Measurements from ENCODE around the gene SCARB1.

The SCARB1 gene

DNA sequence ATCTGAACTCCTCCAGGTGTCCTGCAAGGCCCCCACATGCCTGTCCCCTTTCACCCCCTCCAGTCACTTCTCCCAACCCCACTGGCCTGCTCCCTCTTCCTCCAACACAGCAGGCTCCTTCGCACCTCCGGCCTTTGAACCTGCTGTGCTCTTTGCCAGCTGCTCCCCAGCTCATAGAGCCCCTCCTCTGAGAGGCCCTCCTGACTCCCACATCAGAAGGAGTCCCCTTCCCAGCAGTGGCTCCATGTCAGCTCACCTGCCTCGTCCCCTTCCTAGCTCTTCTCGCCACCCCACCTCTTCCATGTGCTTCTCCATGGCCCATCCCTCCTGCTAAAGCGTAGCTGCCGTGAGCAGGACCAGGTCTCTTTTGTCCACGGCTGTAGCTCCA lies 22.1 kb downstream of the SCARB1 start:
- DNase-seq, result no peak

DNA sequence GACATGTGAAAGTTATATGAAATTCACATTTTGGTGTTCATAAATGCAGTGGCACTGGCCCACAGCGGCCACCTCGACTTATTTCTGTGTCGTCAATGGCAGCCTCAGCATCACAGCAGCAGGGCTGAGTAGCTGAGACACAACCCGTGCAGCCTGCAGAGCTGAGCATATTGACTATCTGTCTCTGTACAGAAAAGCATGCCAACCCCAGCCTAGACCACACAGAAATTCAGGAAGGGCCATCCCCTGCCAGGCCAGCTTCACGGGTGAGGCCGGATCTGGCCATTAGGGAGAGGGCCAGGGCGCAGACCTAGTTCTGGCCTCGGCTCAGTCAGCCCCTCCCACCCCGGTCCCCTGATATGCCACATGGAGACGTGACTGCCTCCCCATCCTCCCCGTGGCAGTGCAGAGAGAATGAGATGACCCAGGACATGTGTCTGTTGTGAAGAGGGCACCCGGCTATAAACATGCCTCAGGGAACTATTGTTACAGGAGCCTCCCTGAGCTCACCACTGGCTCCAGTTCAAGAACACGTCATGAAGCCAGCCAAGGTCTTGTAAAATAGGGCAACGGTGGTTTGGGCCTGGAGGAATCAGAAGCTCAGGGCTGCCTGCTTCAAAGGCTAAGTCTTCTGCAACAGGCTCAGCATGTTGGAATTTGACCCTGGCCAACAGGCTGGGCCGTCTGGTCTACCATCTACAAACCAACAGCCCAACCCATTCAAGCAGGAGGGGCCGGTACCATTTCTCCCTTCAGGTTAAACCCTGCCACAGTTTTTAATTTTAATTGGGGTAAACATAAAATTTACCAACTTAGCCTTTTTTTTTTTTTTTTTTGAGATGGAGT lies 25.5 kb downstream of the SCARB1 start:
- DNase-seq, result peak; percentile 72

DNA sequence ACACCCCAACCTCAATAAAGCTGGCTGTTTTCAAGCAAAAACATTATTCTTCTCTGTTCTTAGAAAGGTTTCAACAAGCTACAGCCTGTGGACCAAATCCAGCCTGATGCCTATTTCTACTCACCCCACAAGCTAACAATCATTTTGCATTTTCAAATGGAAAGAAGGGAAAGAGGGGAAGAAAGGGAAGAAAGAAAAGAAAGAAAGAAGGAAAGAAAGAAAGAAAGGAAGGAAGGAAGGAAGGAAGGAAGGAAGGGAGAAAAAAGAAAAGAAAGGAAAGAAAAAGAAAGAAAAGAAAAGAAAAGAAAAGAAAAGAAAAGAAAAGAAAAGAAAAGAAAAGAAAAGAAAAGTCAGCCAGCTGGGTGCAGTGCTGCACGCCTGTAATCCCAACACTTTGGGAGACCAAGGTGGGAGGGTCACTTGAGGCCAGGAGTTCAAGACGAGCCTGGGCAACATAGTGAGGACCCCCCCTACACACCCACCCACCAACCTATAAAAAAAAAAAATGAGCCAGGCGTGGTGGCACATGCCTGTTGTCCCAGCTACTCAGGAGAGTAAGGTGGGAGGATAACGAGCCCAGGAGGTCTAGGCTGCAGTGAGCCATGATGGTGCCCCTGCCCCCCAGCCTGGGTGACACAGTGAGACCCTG lies 26.3 kb downstream of the SCARB1 start:
- DNase-seq, result no peak

DNA sequence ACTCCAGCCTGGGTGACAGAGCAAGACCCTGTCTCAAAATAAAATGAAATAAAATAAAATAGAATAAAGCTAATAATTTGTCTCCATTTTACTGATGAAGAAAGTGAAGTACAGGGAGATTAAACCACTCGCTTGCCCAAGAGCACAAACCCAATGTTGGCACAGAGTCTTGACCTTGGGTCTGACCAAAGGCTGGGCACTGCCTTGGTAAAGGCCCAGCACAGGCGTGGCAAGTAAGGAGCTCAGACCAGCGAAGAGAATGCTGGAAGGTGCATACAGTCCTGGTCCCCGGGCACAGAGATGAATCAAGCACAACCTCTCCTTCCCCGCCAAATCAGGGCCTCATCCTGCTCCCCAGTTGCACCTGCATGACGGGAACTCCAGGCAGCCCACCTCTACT lies 26.9 kb downstream of the SCARB1 start:
- no peak for DNase-seq

DNA sequence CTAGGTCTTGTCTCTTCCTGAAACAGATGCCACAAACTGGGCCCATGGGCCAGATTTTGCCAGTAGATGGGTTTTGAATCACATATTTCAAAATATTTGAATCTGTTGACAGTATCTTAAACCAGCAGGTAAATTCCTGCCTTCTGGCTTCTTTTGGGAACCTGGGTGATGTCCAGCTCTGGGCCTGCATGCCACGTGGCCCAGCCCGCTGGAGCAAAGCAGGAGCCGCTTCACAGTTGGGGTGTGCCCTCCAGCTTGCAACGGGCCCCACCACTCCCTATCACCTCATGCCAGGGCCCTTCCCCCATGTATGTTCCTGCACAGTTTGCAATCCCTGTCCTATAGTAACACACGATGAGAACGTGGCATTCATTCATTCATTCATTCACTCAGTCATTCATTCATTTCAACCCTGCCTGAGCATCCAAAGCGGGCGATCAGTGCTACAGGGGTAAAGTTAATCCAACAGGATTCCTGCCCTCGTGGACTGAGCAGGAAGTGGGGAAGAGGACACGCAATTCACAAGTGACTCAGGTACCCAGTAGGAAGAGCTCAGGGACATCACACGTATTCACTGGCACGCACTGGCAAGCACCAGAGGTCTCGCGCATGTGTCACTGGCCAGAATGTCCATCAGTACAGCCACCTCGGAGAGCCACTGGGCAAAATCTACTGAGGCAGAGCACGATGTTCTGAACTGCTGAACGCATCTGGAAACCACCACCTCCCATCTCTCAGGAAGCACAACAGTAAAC lies 27.8 kb downstream of the SCARB1 start:
- no peak for DNase-seq

DNA sequence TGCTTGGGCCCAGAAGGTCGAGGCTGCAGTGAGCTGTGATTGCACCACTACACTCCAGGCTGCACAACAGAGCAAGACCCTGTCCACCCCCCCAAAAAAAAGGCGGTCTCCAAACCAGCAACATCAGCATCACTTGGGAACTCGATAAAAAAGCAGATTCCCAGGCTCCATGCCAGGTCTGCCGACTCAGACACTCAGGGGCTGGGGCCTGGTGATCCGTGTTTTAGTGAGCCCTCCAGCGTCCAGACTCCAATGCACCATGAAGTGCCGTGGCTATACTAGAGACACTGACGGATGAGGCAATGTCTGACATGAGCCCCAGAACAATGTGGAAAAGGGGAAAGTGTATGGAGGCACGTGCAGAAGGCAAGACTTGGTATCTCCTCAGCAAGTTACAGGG lies 28.8 kb downstream of the SCARB1 start:
- no peak for DNase-seq

DNA sequence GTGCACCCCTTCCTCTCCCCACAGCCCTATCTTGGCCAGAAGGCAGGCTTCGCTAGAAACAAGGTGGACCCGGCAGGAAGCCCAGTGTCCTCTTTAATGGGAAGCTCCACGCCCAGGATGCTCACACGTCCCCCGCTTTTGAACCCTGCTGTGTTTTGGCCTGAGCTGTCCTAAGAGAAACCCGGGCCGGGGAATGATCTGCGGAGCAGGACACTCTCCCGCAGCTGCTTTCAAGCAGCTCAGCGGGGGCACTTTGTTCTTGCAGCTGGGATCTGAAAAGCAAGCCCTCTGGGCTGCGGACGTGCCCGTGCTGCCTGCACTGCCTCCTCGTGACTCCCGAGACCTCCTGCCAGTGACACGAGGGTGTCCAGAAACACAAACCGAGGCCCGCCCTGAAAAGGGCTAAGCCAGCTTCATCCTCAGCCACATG lies 30.0 kb downstream of the SCARB1 start:
- DNase-seq, result no peak

DNA sequence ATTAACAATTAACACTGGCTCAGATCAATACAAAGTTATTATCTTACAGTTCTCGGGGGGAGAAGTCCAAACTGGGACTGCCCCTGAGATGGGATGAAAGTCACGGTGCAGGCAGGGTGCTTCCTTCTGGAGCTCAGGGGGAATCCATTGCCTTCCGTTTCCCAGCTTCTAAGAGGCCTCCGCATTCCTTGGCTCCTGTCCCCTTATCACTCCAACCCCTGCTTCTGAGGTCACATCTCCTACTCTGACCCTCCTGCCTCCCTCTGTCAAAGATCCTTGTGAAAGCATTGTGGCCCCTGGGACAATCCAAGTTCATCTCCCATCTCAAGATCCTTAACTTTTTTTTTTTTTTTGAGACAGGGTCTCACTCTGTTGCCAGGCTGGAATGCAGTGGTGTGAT lies 30.8 kb downstream of the SCARB1 start:
- DNase-seq, result no peak

DNA sequence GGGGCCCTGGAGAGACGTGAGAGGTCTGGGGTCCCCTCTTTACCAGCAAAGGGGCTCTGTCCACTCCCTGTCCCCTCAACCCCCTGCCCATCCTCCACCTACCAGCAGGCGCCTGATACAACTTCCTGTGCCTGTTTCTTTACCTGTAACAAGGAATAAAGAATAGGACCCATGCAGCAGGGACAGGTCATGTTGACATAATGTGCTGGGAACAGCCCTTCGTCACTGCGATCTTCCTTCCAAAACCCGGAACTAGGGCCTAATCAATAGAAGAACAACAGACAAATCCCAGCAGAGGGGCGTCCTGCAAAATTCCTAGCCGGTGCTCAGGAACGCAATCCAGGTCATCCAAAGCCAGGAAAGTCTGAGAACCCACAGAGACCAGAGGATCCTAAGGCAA lies 32.1 kb downstream of the SCARB1 start:
- no peak for DNase-seq

DNA sequence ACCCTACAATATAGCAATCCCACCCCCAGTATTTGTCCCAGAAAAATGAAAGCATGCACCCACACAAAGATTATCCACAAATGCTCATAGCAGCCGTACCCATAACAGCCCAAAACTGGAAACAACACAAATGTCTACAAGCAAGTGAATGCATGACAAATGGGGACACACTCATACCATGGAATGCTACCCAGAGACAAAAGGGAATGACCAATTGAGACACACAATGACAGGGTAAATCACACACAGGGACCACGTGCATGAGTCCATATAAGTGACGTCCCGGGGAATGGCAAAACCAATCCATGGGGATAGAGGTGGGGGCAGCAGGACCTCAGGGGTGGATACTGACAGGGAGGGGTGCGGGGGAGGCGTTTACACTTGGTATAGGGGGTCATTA lies 33.4 kb downstream of the SCARB1 start:
- no peak for DNase-seq

DNA sequence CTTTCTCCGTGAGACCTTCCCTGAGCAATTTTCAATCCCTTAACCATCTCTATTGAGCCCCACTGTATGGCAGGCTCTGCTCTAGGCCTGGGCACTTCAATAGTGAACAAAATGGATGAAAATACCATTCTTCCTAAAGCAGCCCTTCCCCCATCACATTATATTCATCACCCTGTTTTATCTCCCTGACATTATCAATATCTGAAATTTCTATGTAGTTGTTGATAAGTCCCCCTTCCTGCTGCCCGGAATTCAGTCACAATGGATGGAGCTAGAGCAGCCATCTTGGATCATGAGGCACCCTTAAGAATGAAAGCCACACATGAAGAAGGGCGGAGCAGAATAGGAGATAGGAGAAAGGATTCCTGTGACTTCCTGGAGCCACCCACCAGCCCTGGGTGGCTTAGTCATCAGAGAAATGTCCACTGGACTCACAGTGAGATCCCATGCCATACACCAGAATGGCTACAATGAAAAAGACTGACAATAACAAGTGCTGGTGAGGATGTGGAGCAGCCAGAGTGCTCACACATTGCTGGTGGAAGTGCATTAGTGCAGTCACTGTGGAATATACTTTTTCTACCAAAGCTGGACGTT lies 33.9 kb downstream of the SCARB1 start:
- no peak for DNase-seq

DNA sequence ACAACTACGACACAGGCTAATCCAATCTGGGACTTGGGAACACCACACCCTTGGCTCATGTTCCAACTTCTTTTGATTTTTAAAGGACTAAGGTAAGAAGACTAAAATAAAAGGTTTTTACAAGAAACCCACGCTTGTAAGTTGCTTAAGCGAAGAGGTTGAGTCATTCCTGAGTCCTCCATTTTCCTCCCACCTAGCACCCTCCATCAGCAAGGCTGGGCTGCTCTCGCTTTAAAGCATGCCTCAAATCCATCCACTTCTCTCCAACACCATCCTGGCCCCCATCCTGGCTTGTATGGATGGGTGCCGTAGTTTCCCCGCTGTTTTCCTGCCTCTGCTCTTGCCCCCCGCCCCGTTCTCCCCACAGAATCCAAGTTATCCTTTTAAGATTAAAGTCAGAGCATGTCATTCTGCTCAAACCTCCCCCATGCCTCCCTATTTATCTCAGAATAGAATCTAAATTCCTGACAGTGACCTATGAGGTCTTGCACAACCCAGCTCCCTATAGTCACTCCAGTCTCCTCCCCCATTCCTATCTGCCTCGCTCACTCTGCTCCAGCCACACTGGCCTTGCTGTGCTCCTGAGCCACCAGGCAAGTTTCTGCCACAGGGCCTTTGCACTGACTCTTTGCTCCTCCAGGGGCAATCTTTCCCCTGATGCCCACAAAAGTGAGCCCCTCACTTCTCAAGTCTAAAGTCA lies 34.5 kb downstream of the SCARB1 start:
- DNase-seq, result no peak

DNA sequence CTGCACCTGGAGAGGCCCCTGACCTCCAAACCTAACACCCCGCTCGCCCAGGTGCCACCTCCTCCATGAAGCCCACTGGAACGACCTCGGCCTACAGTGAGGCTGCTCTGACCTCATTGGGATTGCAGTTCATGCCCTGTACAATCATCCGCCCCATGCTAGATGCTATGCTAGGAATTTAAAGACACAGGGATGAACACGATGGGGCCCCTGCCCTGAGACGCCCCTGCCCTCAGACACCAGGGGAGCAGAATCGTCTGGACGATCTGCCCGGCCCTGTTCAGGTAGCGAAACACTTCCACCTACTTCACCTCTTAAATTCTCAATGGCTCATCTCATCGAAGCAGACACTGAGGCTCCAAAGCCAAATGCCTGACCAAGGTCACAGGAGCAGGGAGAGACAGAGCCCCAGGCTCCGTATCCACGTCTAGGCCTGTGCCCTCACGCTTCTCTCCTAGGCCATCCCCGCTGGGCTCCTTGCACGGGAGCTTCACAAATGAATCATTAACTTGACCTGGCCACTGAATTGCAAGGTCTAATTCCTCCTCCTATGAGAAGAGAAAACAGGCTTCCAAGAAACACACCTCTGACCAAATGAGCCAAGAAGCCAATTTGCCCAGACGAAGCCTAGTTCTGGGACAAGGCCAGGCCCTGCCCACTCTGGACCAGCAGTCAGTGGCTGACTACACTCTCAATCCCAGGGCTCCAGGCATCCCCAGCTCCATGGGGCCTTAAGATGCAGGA lies 35.2 kb downstream of the SCARB1 start:
- DNase-seq, result no peak

DNA sequence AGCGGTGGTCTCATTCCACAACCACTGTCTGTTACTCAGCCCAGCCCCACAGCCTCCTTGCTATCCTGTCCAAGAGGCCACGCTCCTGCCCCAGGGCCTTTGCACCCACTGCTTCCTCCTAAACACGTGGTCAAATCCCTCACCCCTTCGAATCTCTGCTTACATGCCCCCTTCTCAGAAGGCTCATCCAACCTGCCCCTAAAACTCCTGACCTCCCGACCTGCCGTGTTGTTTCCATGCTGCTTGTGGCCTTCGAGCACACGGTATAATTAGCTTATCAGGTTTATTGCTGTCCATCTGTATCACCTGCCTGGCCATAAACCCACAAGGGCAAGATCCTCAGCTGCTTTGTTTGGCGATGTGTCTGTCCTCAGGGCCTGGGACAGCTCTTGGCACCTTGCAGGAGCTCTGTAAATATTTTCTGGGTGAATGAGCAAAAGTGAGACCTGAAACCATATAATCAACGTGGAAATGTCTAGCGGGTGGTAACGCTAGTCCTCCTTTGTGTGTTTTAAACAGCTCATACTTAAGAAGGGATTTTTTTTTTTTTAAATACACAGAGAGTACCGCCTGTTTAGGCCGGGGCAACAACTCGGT lies 36.0 kb downstream of the SCARB1 start:
- no peak for DNase-seq

DNA sequence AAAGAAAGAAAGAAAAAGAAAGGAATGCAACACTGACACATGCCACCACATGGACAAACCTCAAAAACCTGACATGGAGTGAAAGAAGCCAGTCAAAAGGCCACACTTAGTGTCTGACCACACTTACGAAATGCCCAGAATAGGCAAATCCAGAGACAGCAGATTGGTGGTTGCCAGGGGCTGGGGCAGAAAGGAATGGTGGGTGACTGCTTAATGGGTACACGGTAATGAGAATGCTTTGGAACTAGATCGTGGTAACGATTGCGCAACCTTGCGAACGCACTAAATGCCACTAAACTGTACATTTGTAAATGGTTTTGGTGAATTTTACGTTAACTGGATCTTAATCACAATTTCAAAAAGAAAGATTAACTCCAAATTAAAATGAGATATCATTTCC lies 39.5 kb downstream of the SCARB1 start:
- no peak for DNase-seq

DNA sequence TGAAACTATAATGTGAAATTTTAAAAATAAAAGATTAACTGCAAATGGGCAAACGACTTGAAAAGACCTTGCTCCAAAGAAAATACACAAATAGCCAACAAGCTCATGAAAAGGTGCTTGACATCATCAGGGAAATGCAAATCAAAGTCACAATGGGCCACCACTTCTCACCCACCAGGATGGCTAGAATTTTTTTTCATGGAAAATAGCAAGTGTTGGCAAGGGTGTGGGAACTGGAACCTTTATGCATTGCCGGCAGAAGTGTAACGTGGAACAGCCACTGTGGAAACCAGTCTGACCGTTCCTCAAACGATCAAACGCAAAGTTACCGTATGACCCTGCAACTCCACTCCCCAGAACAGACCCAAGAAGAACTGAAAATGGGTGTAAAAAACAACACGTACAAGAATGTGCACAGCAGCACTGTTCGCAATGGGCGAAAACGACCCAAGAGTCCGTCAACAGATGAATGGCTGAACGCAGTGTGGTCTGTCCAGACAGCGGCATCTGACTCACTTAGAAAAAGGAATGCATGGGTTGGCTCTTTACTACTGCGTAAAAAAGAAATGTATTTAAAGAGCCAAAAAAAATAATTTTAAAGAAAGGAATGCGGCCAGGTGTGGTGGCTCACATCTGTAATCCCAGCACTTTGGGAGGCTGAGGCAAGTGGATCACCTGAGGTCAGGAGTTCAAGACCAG lies 40.2 kb downstream of the SCARB1 start:
- no peak for DNase-seq

DNA sequence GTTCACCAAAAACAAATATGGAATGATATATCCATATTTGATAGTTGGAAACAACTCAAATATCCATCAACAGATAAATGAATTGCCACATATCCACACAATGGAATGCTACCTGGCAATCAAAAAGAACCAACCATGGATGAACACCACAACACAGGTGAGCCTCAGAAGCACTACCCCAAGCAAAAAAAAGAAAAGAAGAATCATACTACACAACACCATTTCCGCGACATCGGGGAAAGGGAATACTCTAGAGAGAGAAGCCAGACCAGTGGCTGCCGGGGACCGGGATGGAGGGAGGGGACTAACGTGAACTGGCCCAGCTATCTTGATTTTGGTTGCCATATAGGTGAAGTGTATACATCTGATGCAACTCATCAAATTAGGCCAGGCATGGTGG lies 41.4 kb downstream of the SCARB1 start:
- DNase-seq, result no peak

DNA sequence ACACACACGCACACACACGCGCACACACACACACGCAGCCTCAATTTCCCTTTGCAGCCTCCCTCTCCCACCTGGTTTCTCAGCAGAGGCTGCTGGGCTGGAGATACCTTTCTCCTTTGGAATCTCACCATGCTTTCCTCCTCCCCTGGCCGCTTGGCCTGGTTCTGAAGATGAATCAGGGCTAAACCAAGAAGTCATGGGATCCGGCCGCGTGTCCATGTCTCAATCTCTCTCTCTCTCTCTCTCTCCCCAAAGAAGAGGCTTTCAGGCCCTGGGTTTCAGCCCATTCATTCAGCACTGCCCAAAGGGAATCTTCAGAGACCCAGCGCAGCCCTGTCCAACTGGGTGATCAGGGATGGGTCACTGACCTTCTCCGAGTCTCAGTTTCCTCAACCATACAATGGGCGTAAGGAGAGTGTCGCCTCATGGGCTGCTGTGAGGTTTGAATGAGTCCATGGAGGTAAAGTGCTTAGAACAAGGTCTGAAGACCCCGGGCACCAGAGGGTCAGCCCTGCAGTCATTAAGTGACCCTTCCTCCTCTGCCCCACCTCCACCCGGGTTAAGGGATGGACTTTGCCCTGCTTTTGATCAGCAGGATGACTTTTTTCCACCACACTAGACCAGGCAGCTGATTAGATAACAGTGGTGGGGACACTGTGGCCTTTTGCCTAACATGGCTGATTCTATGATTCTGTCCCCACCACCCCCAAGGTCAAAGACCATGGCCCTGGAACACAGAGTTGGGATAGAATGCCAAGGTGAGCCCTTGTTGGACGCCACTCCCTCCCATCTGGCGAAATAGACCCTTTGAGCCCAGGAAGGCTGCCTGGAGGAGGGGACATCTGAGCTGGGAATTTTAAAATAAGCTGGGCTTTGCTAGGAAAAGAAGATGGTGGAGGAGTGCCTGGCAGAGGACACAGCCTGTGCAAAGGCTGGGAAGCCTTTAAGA lies 42.1 kb downstream of the SCARB1 start:
- no peak for DNase-seq

DNA sequence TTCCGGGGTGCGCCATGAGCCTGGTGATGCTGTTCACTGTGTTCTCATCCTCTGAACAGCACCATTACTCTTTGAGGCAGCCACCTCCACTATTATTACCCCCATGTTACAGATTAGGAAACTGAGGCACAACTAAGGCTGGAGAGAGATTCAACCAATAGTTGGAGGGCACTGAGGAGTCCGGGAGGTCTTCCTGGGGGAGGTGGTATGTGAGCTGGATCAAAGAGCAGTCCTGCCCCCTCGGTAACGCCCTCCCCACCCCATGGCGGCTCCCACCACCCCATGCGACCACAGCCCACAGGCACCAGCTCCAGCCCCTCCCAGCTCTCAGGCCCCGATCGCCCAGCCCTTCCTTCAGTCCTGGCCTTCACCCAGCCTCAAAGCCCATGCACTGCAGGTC lies 43.5 kb downstream of the SCARB1 start:
- DNase-seq, result no peak

DNA sequence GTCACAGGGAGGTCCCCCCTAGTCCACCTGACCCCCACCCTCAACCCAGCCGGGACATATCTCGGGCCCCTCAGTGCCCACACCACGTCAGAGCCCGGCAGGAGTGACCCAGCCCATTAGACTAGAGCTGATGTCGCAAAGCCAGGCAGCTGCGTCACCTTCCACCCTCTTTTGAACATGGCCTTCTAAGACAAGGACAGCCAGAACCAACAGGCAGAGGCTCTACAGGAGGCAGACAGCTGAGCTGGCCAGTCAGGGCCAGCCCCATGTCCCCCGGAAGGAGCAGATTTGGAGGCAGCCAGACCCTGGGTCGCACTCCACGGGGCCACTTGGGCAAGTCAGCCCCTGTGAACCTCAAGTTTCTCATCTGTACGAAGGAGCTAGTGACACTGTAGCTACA lies 44.1 kb downstream of the SCARB1 start:
- no peak for DNase-seq
